ENCODE measurements around the gene SLC14A1. TPM values are rescaled to one million over a fixed set of nuclear protein-coding genes. Genes with fewer than 3 reads are reported as not detected.

Gene SLC14A1
- total and polyA plus RNA-seq, 2 of the 8 experiments (the other 6 are each of a cell fraction or from before 2014, with no cell fraction given): 0.18 TPM; not detected in 1

GRCh38 chr18:45687621-45688020 is 36.4 kb upstream of the SLC14A1 start:
- no peaks in the 10 kb centered on the region for H3K36me3 ChIP-seq (ENCODE audit: control insufficient read depth in 2 of 4, insufficient read depth in 4 of 4, low read length in 3 of 4)
- no peak overlapping the region for H3K9ac ChIP-seq (replicated peaks in 1 of 4; ENCODE audit: extremely low read depth in 1 of 4, low read depth in 3 of 4, low read length in 3 of 4)
- no peaks in the 10 kb centered on the region for H3K27me3 ChIP-seq (replicated peaks in 1 of 4; ENCODE audit: control insufficient read depth in 3 of 4, extremely low read depth in 1 of 4, insufficient read depth in 3 of 4, low read length in 3 of 4)
- H2BK15ac ChIP-seq (ENCODE audit: low read length): no peak overlapping the region
- H4K8ac ChIP-seq (ENCODE audit: extremely low read depth, insufficient read depth, low read length): no peak overlapping the region
- no peak overlapping the region for H3K27ac ChIP-seq (ENCODE audit: low read depth, low read length)
- 92% methylated on average over 5 of the region's 6 CpGs; no CpG with 5 or more reads in 1 of the 2 experiments for WGBS, 2 experiments (ENCODE audit: extremely low coverage in 1 of 2, insufficient coverage in 1 of 2, insufficient read length in 1 of 2, insufficient replicate concordance in 2 of 2, low coverage in 1 of 2, low lambda C conversion rate in 2 of 2, missing lambda C conversion rate in 1 of 2)
- H4K91ac ChIP-seq (replicated peaks; ENCODE audit: insufficient read length, low read length): no peak overlapping the region
- no peak overlapping the region for H2BK12ac ChIP-seq (ENCODE audit: low read depth, low read length)
- H3K56ac ChIP-seq (replicated peaks; ENCODE audit: insufficient read length, low read depth, low read length): no peak overlapping the region
- H2AK5ac ChIP-seq (ENCODE audit: low read depth, low read length): no peak overlapping the region
- ChIA-PET POLR2A (ENCODE audit: partially characterized antibody) (no interaction called here), CTCF (ENCODE audit: partially characterized antibody) (interaction anchor here (0.6 to 7.6 kb wide), 20 partner anchors 8 to 287 kb away, joined by 3 to 83 read pairs (median 4); no protein-coding TSS in a partner anchor)
- H2BK120ac ChIP-seq (replicated peaks; ENCODE audit: low read depth, low read length): no peak overlapping the region
- H3K79me1 ChIP-seq (ENCODE audit: low read depth, low read length): no peaks in the 10 kb centered on the region
- H4K20me1 ChIP-seq (replicated peaks in 1 of 2; ENCODE audit: control insufficient read depth in 1 of 2, insufficient read depth in 2 of 2, low read length in 2 of 2): no peaks in the 10 kb centered on the region
- no peaks in the 10 kb centered on the region for H3K79me2 ChIP-seq (ENCODE audit: control insufficient read depth in 1 of 2, insufficient read depth in 2 of 2, low read length in 2 of 2)
- no peak overlapping the region for H3K18ac ChIP-seq (ENCODE audit: extremely low read depth, low read length)
- H3K4ac ChIP-seq (replicated peaks; ENCODE audit: insufficient read length, low read depth, low read length): no peak overlapping the region
- no peak overlapping the region for H4K5ac ChIP-seq (ENCODE audit: insufficient read length, low read depth, low read length)
- H3K14ac ChIP-seq (ENCODE audit: insufficient read length): no peak overlapping the region
- no peak overlapping the region for H3K23ac ChIP-seq (ENCODE audit: insufficient read length)
- no peak for DNase-seq (ENCODE audit: low read depth in 1 of 2, low spot score in 2 of 2)
- peaks cover 7 to 15% (median 12%) of the 10 kb centered on the region in 4 experiments for H3K4me1 ChIP-seq (replicated peaks in 1 of 4; ENCODE audit: control insufficient read depth in 3 of 4, insufficient read depth in 4 of 4, low read length in 3 of 4)
- H3K23me2 ChIP-seq (ENCODE audit: low read depth, low read length): no peaks in the 10 kb centered on the region
- H3K4me2 ChIP-seq (ENCODE audit: insufficient read depth in 1 of 2, low read depth in 2 of 2, low read length in 2 of 2): no peak overlapping the region
- H2BK20ac ChIP-seq (ENCODE audit: low read length): no peak overlapping the region
- no peaks in the 10 kb centered on the region for H3K9me3 ChIP-seq (ENCODE audit: insufficient read depth in 2 of 2, low read depth in 1 of 2, low read length in 1 of 2)
- no peak overlapping the region for H3K4me3 ChIP-seq (ENCODE audit: extremely low read depth in 1 of 4, insufficient read depth in 2 of 4, low read depth in 3 of 4, low read length in 4 of 4)
- no peak for FAIRE-seq
- H2AFZ ChIP-seq (ENCODE audit: low read length): no peak overlapping the region
- H2BK5ac ChIP-seq (ENCODE audit: low read depth, low read length): no peak overlapping the region
- TF ChIP-seq BRCA1 (IDR thresholded peaks at IDR 0.05; ENCODE audit: low read depth, low read length) (no peak), TBP (IDR thresholded peaks at IDR 0.05; ENCODE audit: low read depth, low read length) (no peak), TAF7 (optimal IDR thresholded peaks at IDR 0.05; ENCODE audit: borderline replicate concordance, low read depth, low read length) (no peak), SIX5 (IDR thresholded peaks at IDR 0.05; ENCODE audit: low read depth, low read length) (no peak), JUND (IDR thresholded peaks at IDR 0.05; ENCODE audit: low read length) (no peak), BACH1 (IDR thresholded peaks at IDR 0.05; ENCODE audit: low read length) (no peak), CHD1 (IDR thresholded peaks at IDR 0.05; ENCODE audit: low read depth, low read length) (no peak), KDM1A (IDR thresholded peaks at IDR 0.05; ENCODE audit: borderline replicate concordance, low read length) (no peak), RAD21 (IDR thresholded peaks at IDR 0.05 in 1 of 2, conservative IDR thresholded peaks at IDR 0.05 in 1 of 2; ENCODE audit: low read depth in 2 of 2, low read length in 2 of 2) (no peak), YY1 (IDR thresholded peaks at IDR 0.05; ENCODE audit: low read depth, low read length) (no peak), CREB1 (IDR thresholded peaks at IDR 0.05) (no peak), RNF2 (IDR thresholded peaks at IDR 0.05; ENCODE audit: borderline replicate concordance, low read depth, low read length, missing control alignments, poor library complexity, severe bottlenecking) (no peak), E2F6 (IDR thresholded peaks at IDR 0.05) (no peak), SP4 (IDR thresholded peaks at IDR 0.05; ENCODE audit: low read length) (no peak)
